AG09319 (cell line): ENCODE measurements around the gene OSBPL5.

Source experiments
- DNase-seq: peaks from one replicate; pipeline ENCODE4 v3.0.0-alpha.2; 2010; ENCODE audit warnings: low read depth; ENCODE audit errors: extremely low read depth
- CTCF ChIP-seq: IDR thresholded peaks from 2 replicates; pipeline ENCODE4 v1.5.1; 2011; ENCODE audit warnings: low read depth, mild to moderate bottlenecking, inconsistent platforms, low read length, moderate library complexity

OSBPL5 gene

GRCh38 chr11:3164138-3164551 is 965 bp downstream of the OSBPL5 start:
- DNase-seq = no peak
- TF ChIP-seq CTCF = no peak

DNA sequence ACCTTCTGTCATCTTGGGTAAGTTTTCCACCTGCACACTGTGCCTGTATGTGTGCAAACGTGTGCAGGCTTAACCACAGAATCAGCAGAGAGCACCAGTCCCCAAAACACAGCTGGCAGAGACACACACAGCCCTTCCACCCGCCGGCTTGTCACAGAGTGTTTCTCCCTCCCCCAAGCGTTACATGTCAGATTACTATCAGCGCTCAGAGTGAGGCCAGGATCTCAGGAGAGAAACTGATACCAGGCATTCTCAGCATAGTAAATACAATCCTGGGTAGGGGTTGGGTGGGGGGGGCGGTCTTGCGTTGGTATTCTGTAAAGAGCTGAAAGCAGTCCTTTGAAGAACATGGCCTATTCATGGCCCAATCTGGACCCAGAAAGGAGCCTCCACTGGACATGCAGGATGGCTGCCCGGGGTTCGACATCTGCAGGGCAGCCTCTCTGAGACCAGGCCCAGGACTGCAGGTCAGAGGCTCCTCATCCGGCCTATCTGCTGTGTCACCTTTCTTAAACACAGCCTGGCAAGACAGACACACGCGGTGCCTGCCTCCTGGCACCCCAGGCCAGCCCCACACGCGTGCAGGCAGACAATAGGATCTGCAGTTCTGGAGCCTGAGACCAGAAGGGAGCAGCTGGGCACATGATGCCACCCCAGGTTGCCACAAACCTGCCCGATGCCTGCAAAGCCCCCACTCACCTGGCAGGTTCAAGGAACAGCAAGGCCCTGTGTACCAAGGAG is 1.7 kb downstream of the OSBPL5 start:
- no peak for TF ChIP-seq CTCF
- no peak for DNase-seq

DNA sequence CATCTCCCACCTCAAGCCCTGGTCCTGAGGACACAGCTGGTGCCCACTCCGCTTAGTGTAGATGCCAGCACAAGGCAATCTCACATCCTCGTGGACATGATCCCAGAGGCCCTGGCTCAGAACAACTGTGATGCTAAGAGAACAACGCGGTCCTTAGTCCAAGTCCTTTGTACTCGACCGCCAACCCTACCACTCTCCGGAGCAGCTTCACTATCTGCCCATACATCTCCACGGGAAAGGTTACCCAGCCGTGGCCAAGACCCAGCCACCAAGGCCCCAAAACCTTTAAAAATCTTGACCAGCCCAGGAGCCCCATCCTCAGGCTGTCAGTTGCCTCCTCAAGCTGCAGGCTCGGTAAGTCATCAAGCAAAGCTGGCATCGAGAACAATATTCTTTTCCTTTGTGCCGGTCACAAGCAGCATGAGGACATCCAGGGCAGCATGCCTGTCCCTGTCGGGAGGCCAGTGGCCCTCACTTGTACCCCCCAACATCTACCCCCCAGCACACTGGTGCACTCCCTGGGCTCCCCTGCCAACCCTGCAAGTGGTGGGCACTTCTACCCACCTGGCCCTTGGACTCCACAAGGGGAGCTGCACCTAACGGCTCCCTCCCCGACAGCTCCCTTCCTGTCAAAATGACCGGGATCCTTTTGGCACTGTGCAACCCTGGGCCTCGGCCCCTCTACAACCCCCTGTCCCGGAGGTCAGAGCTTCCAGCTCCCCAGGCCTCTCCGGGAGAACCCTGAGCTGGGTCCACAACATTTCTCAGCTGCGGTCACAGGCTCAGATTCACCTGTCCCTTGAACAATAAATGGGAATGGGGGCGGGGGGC is 2.5 kb downstream of the OSBPL5 start:
- DNase-seq = no peak
- no peak for TF ChIP-seq CTCF

- TF ChIP-seq CTCF = no peak
- no peak for DNase-seq
Observed at GRCh38 chr11:3161720-3162409, 3.2 kb downstream of the OSBPL5 start.

DNA sequence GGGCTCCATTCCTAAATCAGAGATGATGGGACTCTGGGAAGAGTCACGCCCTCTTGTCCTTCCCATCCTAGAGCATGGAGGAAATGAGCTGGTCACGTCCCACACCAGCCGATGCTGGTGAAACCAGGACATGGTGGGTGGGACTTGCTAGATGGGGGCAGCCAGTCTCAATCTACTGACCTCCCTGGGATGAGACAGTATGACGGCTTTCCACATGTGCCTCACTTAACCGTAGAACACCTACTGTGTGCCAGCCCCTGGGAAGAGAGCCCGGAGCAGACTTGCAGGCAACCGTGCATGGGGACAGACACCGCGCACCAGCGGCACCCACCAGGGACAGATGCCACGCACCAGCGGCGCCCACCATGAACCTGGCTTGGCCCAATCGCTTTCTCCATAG is 3.8 kb downstream of the OSBPL5 start:
- DNase-seq = no peak
- no peak for TF ChIP-seq CTCF

- no peak for TF ChIP-seq CTCF
- peak; percentile 77 for DNase-seq
Observed at GRCh38 chr11:3160252-3161031, 4.7 kb downstream of the OSBPL5 start.
